Esophagus squamous epithelium (tissue), 4 donors: Measurements from ENCODE around the gene PRKG1.

Experiments
- POLR2A ChIP-seq, 4 donors: fragments of 450-650 bp; IDR thresholded peaks; one replicate each; pipeline ENCODE4 v1.6.1; 2017; ENCODE audit warnings: antibody characterized with exemption in 4 of 4, mild to moderate bottlenecking in 4 of 4, moderate library complexity in 3 of 4
- TF ChIP-seq, protein P1 (sequence below), 6 experiments: fragments of 450-650 bp in 4 of 6; fragments of 200-600 bp in 2 of 6; sonication (generic) in 2 of 6; IDR thresholded peaks; one replicate each; pipeline ENCODE4 v1.5.1; 2016 to 2019; ENCODE audit warnings: antibody characterized with exemption in 6 of 6, mild to moderate bottlenecking in 4 of 6, moderate library complexity in 4 of 6

DNA sequence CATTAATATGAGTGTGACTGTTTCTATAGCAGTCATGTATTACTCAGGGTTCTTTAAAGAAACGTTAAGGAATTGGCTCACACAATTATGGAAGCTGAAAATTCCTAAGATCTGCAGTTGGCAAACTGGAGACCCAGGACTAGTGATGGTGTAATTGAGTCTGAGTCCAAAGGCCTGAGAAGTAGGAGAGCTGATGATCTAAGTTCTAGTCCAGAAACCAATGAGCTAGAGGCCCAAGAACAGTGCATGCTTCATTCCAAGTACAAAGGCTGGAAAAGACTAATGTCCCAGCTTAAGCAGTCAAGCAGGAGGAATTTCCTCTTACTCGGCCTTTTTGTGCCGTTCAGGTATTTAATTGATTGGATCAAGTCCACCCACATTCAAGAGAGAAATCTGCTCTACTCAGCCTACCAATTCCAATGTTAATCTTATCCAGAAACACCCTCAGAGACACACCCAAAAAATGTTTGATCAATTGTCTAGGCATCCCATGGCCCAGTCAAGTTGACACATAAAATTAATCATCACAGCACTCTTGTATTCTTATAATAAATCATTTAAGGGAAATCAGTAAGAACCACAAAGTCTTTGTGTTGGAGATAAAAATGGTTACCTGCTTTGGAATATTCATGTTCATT is 312.1 kb downstream of the PRKG1 start:
- TF ChIP-seq, protein P1, sequence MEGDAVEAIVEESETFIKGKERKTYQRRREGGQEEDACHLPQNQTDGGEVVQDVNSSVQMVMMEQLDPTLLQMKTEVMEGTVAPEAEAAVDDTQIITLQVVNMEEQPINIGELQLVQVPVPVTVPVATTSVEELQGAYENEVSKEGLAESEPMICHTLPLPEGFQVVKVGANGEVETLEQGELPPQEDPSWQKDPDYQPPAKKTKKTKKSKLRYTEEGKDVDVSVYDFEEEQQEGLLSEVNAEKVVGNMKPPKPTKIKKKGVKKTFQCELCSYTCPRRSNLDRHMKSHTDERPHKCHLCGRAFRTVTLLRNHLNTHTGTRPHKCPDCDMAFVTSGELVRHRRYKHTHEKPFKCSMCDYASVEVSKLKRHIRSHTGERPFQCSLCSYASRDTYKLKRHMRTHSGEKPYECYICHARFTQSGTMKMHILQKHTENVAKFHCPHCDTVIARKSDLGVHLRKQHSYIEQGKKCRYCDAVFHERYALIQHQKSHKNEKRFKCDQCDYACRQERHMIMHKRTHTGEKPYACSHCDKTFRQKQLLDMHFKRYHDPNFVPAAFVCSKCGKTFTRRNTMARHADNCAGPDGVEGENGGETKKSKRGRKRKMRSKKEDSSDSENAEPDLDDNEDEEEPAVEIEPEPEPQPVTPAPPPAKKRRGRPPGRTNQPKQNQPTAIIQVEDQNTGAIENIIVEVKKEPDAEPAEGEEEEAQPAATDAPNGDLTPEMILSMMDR (IDR thresholded peaks at IDR 0.05) = no peak
- TF ChIP-seq POLR2A (IDR thresholded peaks at IDR 0.05) = no peak
